ELR (cell line): Measurements from ENCODE around the gene VPS37C.

Source experiments
- DNase-seq: peaks from one replicate; pipeline ENCODE4 v3.0.0-alpha.2; 2015; ENCODE audit warnings: low read depth

VPS37C gene

GRCh38 chr11:61154528-61154927 is 6.7 kb downstream of the VPS37C start:
- no peak for DNase-seq

GRCh38 chr11:61153593-61154095 is 7.6 kb downstream of the VPS37C start:
- peak; percentile 45 for DNase-seq

GRCh38 chr11:61152816-61153592 is 8.2 kb downstream of the VPS37C start:
- DNase-seq: peak; percentile 77

- DNase-seq: no peak
Measured at GRCh38 chr11:61151545-61152252, 9.5 kb downstream of the VPS37C start.

- no peak for DNase-seq
Measured at GRCh38 chr11:61150706-61151544, 10.3 kb downstream of the VPS37C start.

- DNase-seq: no peak
Measured at GRCh38 chr11:61149624-61150615, 11.3 kb downstream of the VPS37C start.

- DNase-seq: no peak
Measured at GRCh38 chr11:61147791-61148620, 13.2 kb downstream of the VPS37C start.

- DNase-seq: no peak
Measured at GRCh38 chr11:61147271-61147670, 14.0 kb downstream of the VPS37C start.

- no peak for DNase-seq
Measured at GRCh38 chr11:61146416-61146815, 14.8 kb downstream of the VPS37C start.

- DNase-seq: no peak
Measured at GRCh38 chr11:61145228-61146005, 15.8 kb downstream of the VPS37C start.

- no peak for DNase-seq
Measured at GRCh38 chr11:61144511-61145179, 16.6 kb downstream of the VPS37C start.

- DNase-seq: peak; percentile 49
Measured at GRCh38 chr11:61142424-61142823, 18.8 kb downstream of the VPS37C start.

GRCh38 chr11:61141601-61142028 is 19.6 kb downstream of the VPS37C start:
- no peak for DNase-seq

- DNase-seq: no peak
Measured at GRCh38 chr11:61140416-61140815, 20.8 kb downstream of the VPS37C start.

- DNase-seq: no peak
Measured at GRCh38 chr11:61139387-61139786, 21.8 kb downstream of the VPS37C start.

- DNase-seq: peak; percentile 62
Measured at GRCh38 chr11:61138935-61139334, 22.3 kb downstream of the VPS37C start.

- no peak for DNase-seq
Measured at GRCh38 chr11:61134801-61135257, 26.4 kb downstream of the VPS37C start.

- no peak for DNase-seq
Measured at GRCh38 chr11:61133956-61134662, 27.1 kb downstream of the VPS37C start.
